ENCODE data around the gene REELD1. TPM values are rescaled to one million over a fixed set of nuclear protein-coding genes. Genes with fewer than 3 reads are reported as not detected.

The REELD1 gene
- total RNA-seq, 1 experiment from 2014 or later, result 0.25 TPM

DNA sequence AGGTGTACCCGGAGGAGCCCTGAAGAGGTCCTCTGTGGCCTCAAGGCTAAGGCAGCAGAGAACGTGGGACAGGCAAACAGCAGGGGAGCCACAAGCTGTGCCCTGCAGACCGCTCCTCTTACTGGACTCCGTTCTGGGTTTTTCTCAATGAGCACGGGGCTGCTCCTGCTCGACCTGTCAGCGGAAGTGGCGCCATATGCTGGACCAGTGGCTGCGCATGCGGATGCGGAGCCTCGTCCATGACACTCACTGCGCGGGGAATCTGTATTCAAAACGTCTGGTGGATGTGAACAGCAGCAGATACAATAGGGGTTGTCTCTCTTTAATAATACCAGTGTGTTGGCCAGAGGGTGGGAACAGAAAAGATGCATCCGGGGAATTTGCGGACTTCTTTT, 29.5 kb downstream of the REELD1 start:
- H2AFZ ChIP-seq (ENCODE audit: low read depth, low read length, poor library complexity, severe bottlenecking), result no peak overlapping the region
- H3K27ac ChIP-seq (ENCODE audit: low read depth, low read length), result no peak overlapping the region
- no peak overlapping the region for H3K9ac ChIP-seq (ENCODE audit: low read length)
- TF ChIP-seq SRF (IDR thresholded peaks at IDR 0.05; ENCODE audit: low read depth) (no peak), ELF1 (IDR thresholded peaks at IDR 0.05; ENCODE audit: borderline replicate concordance, low read depth) (no peak), JUND (IDR thresholded peaks at IDR 0.05) (no peak), EZH2 (IDR thresholded peaks at IDR 0.05) (no peak), EZH2phosphoT487 (IDR thresholded peaks at IDR 0.05; ENCODE audit: borderline replicate concordance) (no peak), TCF7L2 (IDR thresholded peaks at IDR 0.05; ENCODE audit: borderline replicate concordance, extremely low read depth, insufficient read depth, insufficient read length) (no peak), POLR2AphosphoS5 (IDR thresholded peaks at IDR 0.05; ENCODE audit: low read depth, low read length) (no peak), EGR1 (IDR thresholded peaks at IDR 0.05; ENCODE audit: low read depth) (no peak), POLR2A (IDR thresholded peaks at IDR 0.05; ENCODE audit: borderline replicate concordance, extremely low read depth, insufficient read depth, insufficient read length) (no peak), CBX3 (IDR thresholded peaks at IDR 0.05; ENCODE audit: low read depth) (no peak)
- TF ChIP-seq, protein P1, sequence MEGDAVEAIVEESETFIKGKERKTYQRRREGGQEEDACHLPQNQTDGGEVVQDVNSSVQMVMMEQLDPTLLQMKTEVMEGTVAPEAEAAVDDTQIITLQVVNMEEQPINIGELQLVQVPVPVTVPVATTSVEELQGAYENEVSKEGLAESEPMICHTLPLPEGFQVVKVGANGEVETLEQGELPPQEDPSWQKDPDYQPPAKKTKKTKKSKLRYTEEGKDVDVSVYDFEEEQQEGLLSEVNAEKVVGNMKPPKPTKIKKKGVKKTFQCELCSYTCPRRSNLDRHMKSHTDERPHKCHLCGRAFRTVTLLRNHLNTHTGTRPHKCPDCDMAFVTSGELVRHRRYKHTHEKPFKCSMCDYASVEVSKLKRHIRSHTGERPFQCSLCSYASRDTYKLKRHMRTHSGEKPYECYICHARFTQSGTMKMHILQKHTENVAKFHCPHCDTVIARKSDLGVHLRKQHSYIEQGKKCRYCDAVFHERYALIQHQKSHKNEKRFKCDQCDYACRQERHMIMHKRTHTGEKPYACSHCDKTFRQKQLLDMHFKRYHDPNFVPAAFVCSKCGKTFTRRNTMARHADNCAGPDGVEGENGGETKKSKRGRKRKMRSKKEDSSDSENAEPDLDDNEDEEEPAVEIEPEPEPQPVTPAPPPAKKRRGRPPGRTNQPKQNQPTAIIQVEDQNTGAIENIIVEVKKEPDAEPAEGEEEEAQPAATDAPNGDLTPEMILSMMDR (IDR thresholded peaks at IDR 0.05 in 2 of 3, conservative IDR thresholded peaks at IDR 0.05 in 1 of 3; ENCODE audit: borderline replicate concordance in 1 of 3, insufficient read depth in 1 of 3, low read depth in 2 of 3, low read length in 2 of 3), result no peak
- ATAC-seq (no peak), DNase-seq (ENCODE audit: low read depth, low spot score) (no peak)
- no peaks in the 10 kb centered on the region for H3K79me2 ChIP-seq (ENCODE audit: insufficient read depth, low read length)
- CTCF ChIA-PET, result no interaction called here
- H3K4me3 ChIP-seq (replicated peaks in 1 of 2; ENCODE audit: low read depth in 1 of 2, low read length in 2 of 2), result no peak overlapping the region
- H3K9me2 ChIP-seq (ENCODE audit: insufficient read depth), result no peaks in the 10 kb centered on the region
- no TSS peak for BruUV-seq (replicated peaks)
- H3K9me3 ChIP-seq (ENCODE audit: control insufficient read depth in 1 of 2, insufficient read depth in 1 of 2, low read depth in 1 of 2, low read length in 2 of 2), result no peaks in the 10 kb centered on the region
- no peaks in the 10 kb centered on the region for H4K20me1 ChIP-seq (ENCODE audit: insufficient read depth)
- no peaks in the 10 kb centered on the region for H3K27me3 ChIP-seq (ENCODE audit: insufficient read depth, low read length)
- RAD21 ChIA-PET (ENCODE audit: low non-redundant PET in 1 of 2, low total read pairs in 2 of 2, uncharacterized antibody in 2 of 2, unreplicated experiment in 2 of 2), result no interaction called here
- H3K4me2 ChIP-seq (ENCODE audit: low read length), result no peak overlapping the region
- peaks cover 12 to 31% of the 10 kb centered on the region in 2 experiments for H3K4me1 ChIP-seq (ENCODE audit: control insufficient read depth in 1 of 2, insufficient read depth in 2 of 2, low read length in 2 of 2)
- POLR2A ChIA-PET, result no interaction called here
- intact Hi-C loops (cut with micrococcal nuclease), result loop anchor here (2.0 kb wide), 1 partner anchor 93 kb away; no protein-coding TSS in a partner anchor
- H3K36me3 ChIP-seq (ENCODE audit: control insufficient read depth in 1 of 2, insufficient read depth in 2 of 2, low read length in 2 of 2), result no peaks in the 10 kb centered on the region

Measured in HCT116 (cell line).